BLaER1 treated with 17β-estradiol and CSF1 and Interleukin-3, amounts not matched to agents 10 nM and 100 nM (cell line): ENCODE results near the gene MYBPC3.

Experiments used
- H3K27ac ChIP-seq, 11 experiments: shearing (Covaris generic); formaldehyde crosslinking; 2 replicates each; pipeline ENCODE4 v1.8.1; 2022
- H3K27me3 ChIP-seq, 11 experiments: shearing (Covaris generic); formaldehyde crosslinking; 2 replicates each; pipeline ENCODE4 v1.8.1; 2022
- H3K36me3 ChIP-seq, 11 experiments: shearing (Covaris generic); formaldehyde crosslinking; 2 replicates each; pipeline ENCODE4 v1.8.1; 2022
- H3K4me1 ChIP-seq, 10 experiments: shearing (Covaris generic); formaldehyde crosslinking; 2 replicates each; pipeline ENCODE4 v1.8.1; 2022
- H3K4me2 ChIP-seq, 11 experiments: shearing (Covaris generic); formaldehyde crosslinking; 2 replicates each; pipeline ENCODE4 v1.8.1; 2022
- H3K4me3 ChIP-seq, 10 experiments: shearing (Covaris generic); formaldehyde crosslinking; 2 replicates each; pipeline ENCODE4 v1.8.1; 2022
- H3K9ac ChIP-seq, 11 experiments: shearing (Covaris generic); formaldehyde crosslinking; 2 replicates each; pipeline ENCODE4 v1.8.1; 2022
- H3K9me3 ChIP-seq, 11 experiments: shearing (Covaris generic); formaldehyde crosslinking; replicated peaks in 1 of 11; 2 replicates each; pipeline ENCODE4 v1.8.1; 2022
- H4K20me1 ChIP-seq, 11 experiments: shearing (Covaris generic); formaldehyde crosslinking; 2 replicates each; pipeline ENCODE4 v1.8.1; 2022
- Cebpa-rat ChIP-seq, 11 experiments: shearing (Covaris generic); IDR thresholded peaks; 2 replicates each; pipeline ENCODE4 v1.8.1; 2022

MYBPC3 gene

GRCh38 chr11:47394322-47395222, 42.1 kb upstream of the MYBPC3 start:
- Histone ChIP-seq H3K4me1 (peaks cover 91 to 100% (median 97%) of the 10 kb centered on the region in 10 experiments), H3K27me3 (no peaks in the 10 kb centered on the region), H3K9me3 (no peaks in the 10 kb centered on the region), H3K36me3 (0 out of 22 replicates have a peak, but pooled peaks cover 0 to 4% (median 0%) of the 10 kb centered on the region in 11 experiments), H3K9ac (peak overlapping the region; percentile 97 to 100 (median 99)), H4K20me1 (no peaks in the 10 kb centered on the region), H3K4me2 (peak overlapping the region; percentile 86 to 99 (median 96)), H3K4me3 (peak overlapping the region; percentile 11 to 69 (median 54); a peak in 19 of 20 replicates), H3K27ac (peak overlapping the region; percentile 98 to 100 (median 100))
- peak; percentile 94 to 100 (median 99) for TF ChIP-seq Cebpa-rat (IDR thresholded peaks at IDR 0.05)

- no peak for TF ChIP-seq Cebpa-rat (IDR thresholded peaks at IDR 0.05)
- H3K4me2 ChIP-seq: peak overlapping the region; percentile 86 to 99 (median 96)
- peaks cover 91 to 100% (median 97%) of the 10 kb centered on the region in 10 experiments for H3K4me1 ChIP-seq
- peak overlapping the region in 9 of 10 experiments; percentile 38 to 69 (median 57); a peak in 16 of 20 replicates for H3K4me3 ChIP-seq
- no peaks in the 10 kb centered on the region for H4K20me1 ChIP-seq
- H3K36me3 ChIP-seq: peaks cover 0 to 5% (median 0%) of the 10 kb centered on the region in 11 experiments; a peak in 5 of 22 replicates
- peak overlapping the region; percentile 97 to 100 (median 99) for H3K9ac ChIP-seq
- H3K9me3 ChIP-seq: no peaks in the 10 kb centered on the region
- H3K27ac ChIP-seq: peak overlapping the region; percentile 98 to 100 (median 100)
- no peaks in the 10 kb centered on the region for H3K27me3 ChIP-seq
These were observed 41.5 kb upstream of the MYBPC3 start for GRCh38 chr11:47394050-47394321.

GRCh38 chr11:47393163-47394049, 40.9 kb upstream of the MYBPC3 start:
- Histone ChIP-seq H3K9ac (peak overlapping the region; percentile 97 to 100 (median 99)), H3K4me1 (peaks cover 85 to 100% (median 97%) of the 10 kb centered on the region in 10 experiments), H3K36me3 (peaks cover 0 to 11% (median 0%) of the 10 kb centered on the region in 11 experiments; a peak in 5 of 22 replicates), H3K27me3 (no peaks in the 10 kb centered on the region), H3K27ac (peak overlapping the region; percentile 98 to 100 (median 100)), H3K4me3 (peak overlapping the region in 9 of 10 experiments; percentile 38 to 69 (median 52); a peak in 18 of 20 replicates), H3K4me2 (peak overlapping the region; percentile 86 to 99 (median 96)), H4K20me1 (no peaks in the 10 kb centered on the region), H3K9me3 (no peaks in the 10 kb centered on the region)
- no peak for TF ChIP-seq Cebpa-rat (IDR thresholded peaks at IDR 0.05)

GRCh38 chr11:47392546-47393162, 40.2 kb upstream of the MYBPC3 start:
- H3K36me3 ChIP-seq: peaks cover 0 to 16% (median 0%) of the 10 kb centered on the region in 11 experiments; a peak in 5 of 22 replicates
- H3K27ac ChIP-seq: peak overlapping the region; percentile 98 to 100 (median 100)
- peak overlapping the region; percentile 97 to 100 (median 99) for H3K9ac ChIP-seq
- peaks cover 77 to 100% (median 97%) of the 10 kb centered on the region in 10 experiments for H3K4me1 ChIP-seq
- peak overlapping the region; percentile 86 to 98 (median 95) for H3K4me2 ChIP-seq
- no peak for TF ChIP-seq Cebpa-rat (IDR thresholded peaks at IDR 0.05)
- no peaks in the 10 kb centered on the region for H3K27me3 ChIP-seq
- H4K20me1 ChIP-seq: no peaks in the 10 kb centered on the region
- peak overlapping the region in 5 of 10 experiments; percentile 21 to 69 (median 28); a peak in 7 of 20 replicates for H3K4me3 ChIP-seq
- H3K9me3 ChIP-seq: no peaks in the 10 kb centered on the region

- no peak for TF ChIP-seq Cebpa-rat (IDR thresholded peaks at IDR 0.05)
- no peaks in the 10 kb centered on the region for H3K9me3 ChIP-seq
- peaks cover 70 to 98% (median 95%) of the 10 kb centered on the region in 10 experiments for H3K4me1 ChIP-seq
- H3K27me3 ChIP-seq: no peaks in the 10 kb centered on the region
- H4K20me1 ChIP-seq: no peaks in the 10 kb centered on the region
- H3K36me3 ChIP-seq: peaks cover 0 to 16% (median 0%) of the 10 kb centered on the region in 11 experiments; a peak in 5 of 22 replicates
- H3K4me2 ChIP-seq: peak overlapping the region; percentile 86 to 98 (median 95)
- H3K9ac ChIP-seq: peak overlapping the region; percentile 97 to 100 (median 99)
- peak overlapping the region in 2 of 10 experiments; percentile 7 to 58; a peak in 1 of 20 replicates for H3K4me3 ChIP-seq
- peak overlapping the region; percentile 98 to 100 (median 100) for H3K27ac ChIP-seq
These were observed 39.4 kb upstream of the MYBPC3 start for GRCh38 chr11:47391711-47392432.

- no peak for TF ChIP-seq Cebpa-rat (IDR thresholded peaks at IDR 0.05)
- H3K9me3 ChIP-seq: no peaks in the 10 kb centered on the region
- peaks cover 0 to 16% (median 0%) of the 10 kb centered on the region in 11 experiments; a peak in 5 of 22 replicates for H3K36me3 ChIP-seq
- H3K4me2 ChIP-seq: peak overlapping the region; percentile 86 to 98 (median 95); a peak in 19 of 22 replicates
- no peak overlapping the region; a peak in 1 of 20 replicates for H3K4me3 ChIP-seq
- peak overlapping the region; percentile 97 to 100 (median 99); a peak in 21 of 22 replicates for H3K9ac ChIP-seq
- H3K4me1 ChIP-seq: peaks cover 62 to 97% (median 91%) of the 10 kb centered on the region in 10 experiments
- H4K20me1 ChIP-seq: no peaks in the 10 kb centered on the region
- peak overlapping the region; percentile 98 to 100 (median 100) for H3K27ac ChIP-seq
- no peaks in the 10 kb centered on the region for H3K27me3 ChIP-seq
These were observed 38.6 kb upstream of the MYBPC3 start for GRCh38 chr11:47391077-47391583.

- TF ChIP-seq Cebpa-rat (IDR thresholded peaks at IDR 0.05): no peak
- Histone ChIP-seq H3K4me1 (peaks cover 55 to 97% (median 83%) of the 10 kb centered on the region in 10 experiments), H3K27me3 (no peaks in the 10 kb centered on the region), H3K4me3 (no peak overlapping the region), H3K9ac (peak overlapping the region; percentile 45 to 100 (median 99); a peak in 16 of 22 replicates), H3K27ac (peak overlapping the region; percentile 98 to 100 (median 100)), H4K20me1 (no peaks in the 10 kb centered on the region), H3K36me3 (peaks cover 0 to 16% (median 0%) of the 10 kb centered on the region in 11 experiments; a peak in 5 of 22 replicates), H3K4me2 (peak overlapping the region in 9 of 11 experiments; percentile 56 to 98 (median 95); a peak in 15 of 22 replicates), H3K9me3 (no peaks in the 10 kb centered on the region)
These were observed 37.9 kb upstream of the MYBPC3 start for GRCh38 chr11:47390422-47390760.
